ENCODE measurements around the gene TCF7L2. TPM values are rescaled to one million over a fixed set of nuclear protein-coding genes. Genes with fewer than 3 reads are reported as not detected.

Gene TCF7L2
- polyA plus RNA-seq, 1 donor from 2014 or later: 1.7 TPM

GRCh38 chr10:113045147-113046055 is 95.4 kb downstream of the TCF7L2 start:
- Histone ChIP-seq H3K9ac (ENCODE audit: low read length) (no peak overlapping the region), H3K9me3 (ENCODE audit: low read length) (no peaks in the 10 kb centered on the region)

GRCh38 chr10:113047151-113047550 is 97.1 kb downstream of the TCF7L2 start:
- Histone ChIP-seq H3K79me2 (replicated peaks; ENCODE audit: insufficient read depth, low read length) (no peaks in the 10 kb centered on the region), H3F3A (ENCODE audit: insufficient read depth, low read length, poor library complexity, severe bottlenecking) (no peaks in the 10 kb centered on the region), H3K27me3 (ENCODE audit: insufficient read depth, low read depth, low read length) (no peaks in the 10 kb centered on the region), H3K27ac (ENCODE audit: low read length) (no peak overlapping the region), H3K9me2 (ENCODE audit: insufficient read depth, low read length) (no peaks in the 10 kb centered on the region), H3K9me3 (ENCODE audit: low read length) (no peaks in the 10 kb centered on the region), H3K36me3 (ENCODE audit: insufficient read depth, low read length) (no peaks in the 10 kb centered on the region), H2AFZ (ENCODE audit: low read depth, low read length) (no peak overlapping the region), H3K4me2 (ENCODE audit: low read length) (no peak overlapping the region), H3K4me3 (ENCODE audit: low read length) (no peak overlapping the region), H4K20me1 (ENCODE audit: insufficient read depth) (no peaks in the 10 kb centered on the region), H3K9ac (ENCODE audit: low read length) (no peak overlapping the region)
- TF ChIP-seq MXI1 (conservative IDR thresholded peaks at IDR 0.05; ENCODE audit: poor library complexity, severe bottlenecking) (no peak), EP300 (conservative IDR thresholded peaks at IDR 0.05; ENCODE audit: poor library complexity, severe bottlenecking) (no peak), SMC3 (conservative IDR thresholded peaks at IDR 0.05; ENCODE audit: poor library complexity) (no peak), EZH2 (IDR thresholded peaks at IDR 0.05; ENCODE audit: borderline replicate concordance, insufficient read depth, low read length, poor library complexity, severe bottlenecking) (no peak), REST (IDR thresholded peaks at IDR 0.05; ENCODE audit: borderline replicate concordance) (no peak), TAF1 (IDR thresholded peaks at IDR 0.05; ENCODE audit: low read depth) (no peak), RAD21 (conservative IDR thresholded peaks at IDR 0.05) (no peak), CTCF (IDR thresholded peaks at IDR 0.05; ENCODE audit: poor library complexity, severe bottlenecking) (no peak), POLR2AphosphoS5 (IDR thresholded peaks at IDR 0.05) (no peak)

More at GRCh38 chr10:113045147-113046055, 95.4 kb downstream of the TCF7L2 start:
- TF ChIP-seq POLR2AphosphoS5 (IDR thresholded peaks at IDR 0.05) (no peak), EP300 (conservative IDR thresholded peaks at IDR 0.05; ENCODE audit: poor library complexity, severe bottlenecking) (no peak), REST (IDR thresholded peaks at IDR 0.05; ENCODE audit: borderline replicate concordance) (no peak)
- no peaks in the 10 kb centered on the region for H3K36me3 ChIP-seq (ENCODE audit: insufficient read depth, low read length)
- no peaks in the 10 kb centered on the region for H3F3A ChIP-seq (ENCODE audit: insufficient read depth, low read length, poor library complexity, severe bottlenecking)
- H3K27ac ChIP-seq (ENCODE audit: low read length): no peak overlapping the region
- no peaks in the 10 kb centered on the region for H3K79me2 ChIP-seq (replicated peaks; ENCODE audit: insufficient read depth, low read length)
- no peak overlapping the region for H3K4me2 ChIP-seq (ENCODE audit: low read length)
- no peaks in the 10 kb centered on the region for H4K20me1 ChIP-seq (ENCODE audit: insufficient read depth)
- no peak overlapping the region for H2AFZ ChIP-seq (ENCODE audit: low read depth, low read length)
- H3K27me3 ChIP-seq (ENCODE audit: insufficient read depth, low read depth, low read length): no peaks in the 10 kb centered on the region
- H3K4me3 ChIP-seq (ENCODE audit: low read length): no peak overlapping the region
- H3K9me2 ChIP-seq (ENCODE audit: insufficient read depth, low read length): no peaks in the 10 kb centered on the region
